ENCODE data around the gene SPAG6.

SPAG6 gene

GRCh38 chr10:22460101-22460500, 114.8 kb downstream of the SPAG6 start:
- no peak for DNase-seq (ENCODE audit: low read depth)

GRCh38 chr10:22460531-22461403, 115.5 kb downstream of the SPAG6 start:
- no peak for DNase-seq (ENCODE audit: low read depth)

- DNase-seq (ENCODE audit: low read depth): no peak
Observed at GRCh38 chr10:22461891-22462290, 116.6 kb downstream of the SPAG6 start.

GRCh38 chr10:22463255-22463654, 118.0 kb downstream of the SPAG6 start:
- no peak for DNase-seq (ENCODE audit: low read depth)

GRCh38 chr10:22464966-22465629, 119.8 kb downstream of the SPAG6 start:
- DNase-seq (ENCODE audit: low read depth): no peak

- no peak for DNase-seq (ENCODE audit: low read depth)
Observed at GRCh38 chr10:22466763-22467334, 121.6 kb downstream of the SPAG6 start.

Data from T-helper 22 cell (primary cell).